Glutamatergic neuron (in vitro differentiated cells): ENCODE measurements around the gene IRAK1. TPM values are rescaled to one million over a fixed set of nuclear protein-coding genes. Genes with fewer than 3 reads are reported as not detected.

Source experiments
- DNase-seq: peaks from one replicate; pipeline ENCODE4 v3.0.0; 2022
- H3K27ac Mint-ChIP-seq: one replicate; pipeline ENCODE4 v1.8.0; 2020; ENCODE audit warnings: mild to moderate bottlenecking, mixed read lengths, inconsistent platforms; ENCODE audit not compliant: unreplicated experiment
- H3K27me3 Mint-ChIP-seq: one replicate; pipeline ENCODE4 v1.8.0; 2020; ENCODE audit warnings: mild to moderate bottlenecking, moderate library complexity, mixed read lengths, inconsistent platforms; ENCODE audit not compliant: unreplicated experiment
- H3K36me3 Mint-ChIP-seq: one replicate; pipeline ENCODE4 v1.8.0; 2020; ENCODE audit warnings: mild to moderate bottlenecking, mixed read lengths, inconsistent platforms; ENCODE audit not compliant: unreplicated experiment
- H3K4me1 Mint-ChIP-seq: one replicate; pipeline ENCODE4 v1.8.0; 2020; ENCODE audit warnings: mild to moderate bottlenecking, low read depth, mixed read lengths, inconsistent platforms; ENCODE audit not compliant: unreplicated experiment
- H3K4me3 Mint-ChIP-seq: one replicate; pipeline ENCODE4 v1.8.0; 2020; ENCODE audit warnings: mild to moderate bottlenecking, mixed read lengths, inconsistent platforms; ENCODE audit not compliant: unreplicated experiment
- H3K9me3 Mint-ChIP-seq: one replicate; pipeline ENCODE4 v1.8.0; 2020; ENCODE audit warnings: mild to moderate bottlenecking, moderate library complexity, mixed read lengths, inconsistent platforms; ENCODE audit not compliant: unreplicated experiment
- total RNA-seq: library from RNA; stranded (reverse); fragmentation: NEBNext Ultra II Directional; extraction: Animal tissue kit (Norgen Biotek cat#: 25700); gene quantifications from one replicate; pipeline ENCODE4 v1.2.1, GENCODE V29; 2021; ENCODE audit not compliant: unreplicated experiment
- TF ChIP-seq, protein P1 (sequence below): fragments of 200-600 bp; sonication (generic); IDR thresholded peaks from one replicate; pipeline ENCODE4 v1.5.0; 2021; ENCODE audit not compliant: partially characterized antibody, unreplicated experiment

Gene IRAK1
- total RNA-seq, 1 donor from 2014 or later, result 60.3 TPM

DNA sequence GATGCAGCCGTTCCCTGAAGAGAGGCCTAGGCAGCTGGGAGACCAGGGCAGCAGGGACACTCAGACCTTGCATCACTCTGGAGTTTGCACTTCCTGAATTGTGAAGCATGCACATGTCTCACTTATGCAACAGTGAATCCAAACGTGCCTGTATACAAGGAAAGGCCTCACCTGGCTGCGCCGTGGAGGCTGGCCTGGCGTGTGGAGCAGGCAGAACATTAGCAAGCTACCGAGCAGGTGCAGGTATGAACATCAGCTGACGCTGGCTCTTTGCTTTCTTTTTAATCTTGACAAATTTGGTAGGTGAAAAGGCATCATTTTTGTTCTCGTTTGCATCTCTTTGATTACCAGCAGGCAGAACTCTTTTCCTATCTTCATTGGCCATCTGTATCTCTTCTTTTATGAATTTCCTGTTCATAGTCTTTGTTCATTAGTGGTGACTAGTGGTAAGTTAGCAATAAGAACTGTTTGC, 37.1 kb upstream of the IRAK1 start:
- no peaks in the 10 kb centered on the region for H3K9me3 Mint-ChIP-seq
- no peak overlapping the region for H3K4me3 Mint-ChIP-seq
- H3K36me3 Mint-ChIP-seq, result no peaks in the 10 kb centered on the region
- H3K27ac Mint-ChIP-seq, result no peak overlapping the region
- no peak for DNase-seq
- TF ChIP-seq, protein P1, sequence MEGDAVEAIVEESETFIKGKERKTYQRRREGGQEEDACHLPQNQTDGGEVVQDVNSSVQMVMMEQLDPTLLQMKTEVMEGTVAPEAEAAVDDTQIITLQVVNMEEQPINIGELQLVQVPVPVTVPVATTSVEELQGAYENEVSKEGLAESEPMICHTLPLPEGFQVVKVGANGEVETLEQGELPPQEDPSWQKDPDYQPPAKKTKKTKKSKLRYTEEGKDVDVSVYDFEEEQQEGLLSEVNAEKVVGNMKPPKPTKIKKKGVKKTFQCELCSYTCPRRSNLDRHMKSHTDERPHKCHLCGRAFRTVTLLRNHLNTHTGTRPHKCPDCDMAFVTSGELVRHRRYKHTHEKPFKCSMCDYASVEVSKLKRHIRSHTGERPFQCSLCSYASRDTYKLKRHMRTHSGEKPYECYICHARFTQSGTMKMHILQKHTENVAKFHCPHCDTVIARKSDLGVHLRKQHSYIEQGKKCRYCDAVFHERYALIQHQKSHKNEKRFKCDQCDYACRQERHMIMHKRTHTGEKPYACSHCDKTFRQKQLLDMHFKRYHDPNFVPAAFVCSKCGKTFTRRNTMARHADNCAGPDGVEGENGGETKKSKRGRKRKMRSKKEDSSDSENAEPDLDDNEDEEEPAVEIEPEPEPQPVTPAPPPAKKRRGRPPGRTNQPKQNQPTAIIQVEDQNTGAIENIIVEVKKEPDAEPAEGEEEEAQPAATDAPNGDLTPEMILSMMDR, result no peak
- H3K4me1 Mint-ChIP-seq, result peaks cover 41% of the 10 kb centered on the region
- peaks cover 13% of the 10 kb centered on the region for H3K27me3 Mint-ChIP-seq

DNA sequence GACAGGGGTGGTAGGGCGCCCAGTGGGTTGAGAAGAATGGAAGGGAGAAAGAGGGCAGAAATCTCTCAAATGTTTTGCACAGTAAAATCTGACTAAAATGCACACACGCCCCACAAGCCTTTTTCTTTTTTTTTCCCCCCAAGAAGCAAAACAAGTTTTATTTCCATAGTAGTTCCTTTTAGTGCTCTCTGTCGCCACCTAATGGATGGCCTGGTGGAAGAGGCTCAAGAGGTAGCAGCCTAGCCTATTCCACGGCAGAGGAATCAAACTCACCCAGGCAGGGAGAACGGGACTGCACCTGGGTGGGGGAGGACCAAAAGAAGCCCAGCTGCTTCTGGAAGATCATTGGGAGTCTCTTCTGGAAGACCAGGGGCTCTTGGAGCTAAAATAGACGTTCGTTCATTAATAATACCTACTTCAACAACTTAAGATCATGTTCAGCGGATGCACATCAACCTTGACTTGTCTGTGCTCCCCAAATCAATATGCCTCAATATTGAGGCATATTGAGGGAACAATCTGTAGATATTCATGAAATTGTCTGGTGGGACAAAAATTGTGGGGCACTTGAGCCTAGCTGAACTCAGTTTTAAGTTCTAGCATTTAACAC, 31.6 kb upstream of the IRAK1 start:
- Mint-ChIP-seq H3K27me3 (peaks cover 2% of the 10 kb centered on the region), H3K9me3 (no peaks in the 10 kb centered on the region), H3K36me3 (no peaks in the 10 kb centered on the region), H3K4me1 (peaks cover 34% of the 10 kb centered on the region), H3K4me3 (no peak overlapping the region), H3K27ac (no peak overlapping the region)
- TF ChIP-seq, protein P1, result peak; percentile 59
- peak; percentile 65 for DNase-seq

DNA sequence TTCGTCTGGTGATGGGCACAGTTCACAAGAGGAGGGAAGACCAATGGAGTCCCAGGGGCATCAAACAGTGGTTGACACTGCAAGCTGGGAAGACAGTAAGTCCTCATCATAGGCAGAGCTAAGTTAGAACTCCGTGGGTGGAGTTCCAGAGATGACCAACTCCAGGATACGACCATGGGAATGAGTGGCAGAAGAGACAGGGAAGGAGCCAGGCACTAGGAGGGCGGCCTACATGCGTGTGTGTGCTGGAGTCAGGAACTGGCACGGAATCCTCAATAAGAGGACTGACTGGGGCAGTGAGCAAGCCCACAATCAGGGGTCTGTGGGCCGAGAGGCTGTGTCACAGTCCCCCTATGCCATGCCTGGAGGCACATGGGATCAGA, 30.4 kb upstream of the IRAK1 start:
- Mint-ChIP-seq H3K36me3 (no peaks in the 10 kb centered on the region), H3K4me3 (peak overlapping the region; percentile 46), H3K4me1 (peaks cover 41% of the 10 kb centered on the region), H3K27ac (peak overlapping the region; percentile 43), H3K9me3 (no peaks in the 10 kb centered on the region), H3K27me3 (peaks cover 2% of the 10 kb centered on the region)
- TF ChIP-seq, protein P1, result no peak
- no peak for DNase-seq

DNA sequence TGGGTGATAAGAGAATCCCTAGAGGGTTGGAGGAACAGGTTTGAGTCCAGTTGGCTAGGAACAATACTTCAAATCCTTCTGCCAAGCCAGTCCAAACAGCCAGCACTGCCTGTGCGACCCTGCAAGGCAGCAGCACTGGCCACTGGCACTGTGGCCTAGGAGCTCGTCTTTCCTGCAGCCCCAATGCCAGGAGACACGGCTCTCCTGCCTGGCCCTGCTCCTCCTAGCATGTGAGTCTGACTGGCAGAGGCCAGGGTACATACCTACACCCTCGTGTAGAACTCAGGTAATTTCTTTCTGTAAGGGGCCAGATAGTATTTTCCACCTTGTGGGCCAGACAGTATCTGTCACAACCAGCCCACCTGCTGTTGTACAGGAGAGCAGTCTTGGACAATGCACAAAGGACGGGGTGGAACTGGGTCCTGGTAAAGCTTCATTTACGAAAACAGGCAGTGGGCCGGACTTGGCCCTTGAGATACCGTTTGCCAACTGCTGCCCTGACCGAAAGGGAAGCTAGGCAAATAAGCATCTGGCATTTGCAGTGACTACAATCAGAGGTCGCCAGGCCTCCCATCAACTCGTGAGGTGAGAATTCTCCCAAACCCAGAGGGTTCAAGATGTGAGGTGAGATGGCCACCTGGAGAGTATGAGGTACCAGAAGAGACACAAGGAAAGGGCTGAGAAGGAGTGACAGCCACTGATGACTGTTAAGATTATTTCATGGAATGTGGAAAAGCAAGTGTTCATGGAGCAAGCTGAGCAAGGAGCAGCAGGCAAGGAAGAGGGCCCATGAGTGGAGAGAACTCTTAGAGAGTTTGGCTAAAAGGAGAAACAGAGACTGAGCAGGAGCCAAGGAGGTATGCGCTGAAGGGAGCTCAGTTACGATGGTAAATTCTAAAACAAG, 29.8 kb upstream of the IRAK1 start:
- no peak for DNase-seq
- Mint-ChIP-seq H3K27me3 (peaks cover 2% of the 10 kb centered on the region), H3K27ac (peak overlapping the region; percentile 43), H3K9me3 (no peaks in the 10 kb centered on the region), H3K4me1 (peaks cover 41% of the 10 kb centered on the region), H3K4me3 (peak overlapping the region; percentile 46), H3K36me3 (no peaks in the 10 kb centered on the region)
- TF ChIP-seq, protein P1, result no peak

DNA sequence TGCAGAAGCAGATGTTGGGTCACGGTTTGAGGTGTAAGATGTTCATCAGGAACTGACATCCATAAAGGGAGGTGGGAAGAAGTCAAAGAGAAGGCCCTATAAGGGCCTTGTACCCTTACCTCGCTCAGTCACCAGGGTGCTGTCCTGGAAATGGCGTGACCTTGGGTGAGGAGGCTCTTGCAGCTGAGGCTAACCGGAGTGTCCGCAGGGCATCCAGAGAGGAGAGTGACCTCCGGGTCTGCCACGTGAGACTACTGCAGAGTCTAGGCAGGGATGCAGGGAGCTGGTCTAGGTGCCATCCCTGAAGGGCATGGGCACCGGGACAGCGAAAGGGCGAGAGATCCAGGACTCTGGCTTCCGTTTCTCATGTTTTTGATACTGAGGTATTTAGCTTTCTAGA, 28.7 kb upstream of the IRAK1 start:
- Mint-ChIP-seq H3K4me3 (no peak overlapping the region), H3K4me1 (peaks cover 41% of the 10 kb centered on the region), H3K27ac (no peak overlapping the region), H3K36me3 (no peaks in the 10 kb centered on the region), H3K27me3 (peaks cover 2% of the 10 kb centered on the region), H3K9me3 (no peaks in the 10 kb centered on the region)
- TF ChIP-seq, protein P1, result no peak
- no peak for DNase-seq
